Measurements from ENCODE around the gene FAHD1. TPM values are rescaled to one million over a fixed set of nuclear protein-coding genes. Genes with fewer than 3 reads are reported as not detected.
A peak's percentile ranks its signal among the peaks of the same experiment; 100 is the strongest.
"Not testable (repeated sequence)": the region's sequence is repeated elsewhere in the genome, so short reads cannot be mapped to it uniquely, and the experiment has no call there.

FAHD1 gene
- total RNA-seq, 1 donor from 2014 or later, result 84.5 TPM

GRCh38 chr16:1789643-1790045, 37.4 kb upstream of the FAHD1 start:
- DNase-seq (ENCODE audit: low read depth in 2 of 2), result no peak

GRCh38 chr16:1790261-1790610, 36.8 kb upstream of the FAHD1 start:
- no peak for DNase-seq (ENCODE audit: low read depth in 2 of 2)

GRCh38 chr16:1790611-1791255, 36.3 kb upstream of the FAHD1 start:
- no peak for DNase-seq (ENCODE audit: low read depth in 2 of 2)

DNA sequence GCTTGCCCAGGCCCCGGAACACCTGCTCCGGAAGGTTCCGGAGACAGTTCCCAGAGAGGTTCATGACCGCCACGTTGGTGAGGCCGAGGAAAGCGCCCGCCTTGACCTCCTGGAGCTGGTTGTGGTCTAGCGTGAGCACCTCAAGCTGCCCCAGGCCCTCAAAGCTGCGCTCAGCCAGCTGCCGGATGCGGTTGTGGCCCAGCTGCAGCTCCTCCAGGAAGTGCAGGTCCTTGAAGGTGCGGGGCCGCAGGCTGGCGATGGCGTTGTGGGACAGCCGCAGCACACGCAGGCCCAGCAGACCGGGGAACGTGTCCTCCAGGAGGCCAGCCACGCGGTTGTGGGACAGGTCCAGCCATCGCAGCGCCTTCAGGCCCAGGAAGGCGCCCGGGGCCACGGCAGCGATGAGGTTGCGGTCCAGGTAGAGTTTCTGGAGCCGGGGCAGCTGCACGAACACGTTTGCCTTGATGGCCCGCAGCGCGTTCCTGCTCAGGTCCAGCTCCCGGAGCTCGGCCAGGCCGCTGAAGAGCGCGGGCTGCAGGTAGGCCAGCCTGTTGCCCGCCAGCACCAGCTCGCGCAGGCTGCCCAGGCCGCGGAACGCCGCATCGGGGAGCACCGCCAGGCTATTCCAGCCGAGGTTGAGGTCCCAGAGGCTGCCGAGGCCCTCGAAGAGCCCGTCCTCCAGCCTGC, 35.6 kb upstream of the FAHD1 start:
- no peak for DNase-seq (ENCODE audit: low read depth in 2 of 2)

DNA sequence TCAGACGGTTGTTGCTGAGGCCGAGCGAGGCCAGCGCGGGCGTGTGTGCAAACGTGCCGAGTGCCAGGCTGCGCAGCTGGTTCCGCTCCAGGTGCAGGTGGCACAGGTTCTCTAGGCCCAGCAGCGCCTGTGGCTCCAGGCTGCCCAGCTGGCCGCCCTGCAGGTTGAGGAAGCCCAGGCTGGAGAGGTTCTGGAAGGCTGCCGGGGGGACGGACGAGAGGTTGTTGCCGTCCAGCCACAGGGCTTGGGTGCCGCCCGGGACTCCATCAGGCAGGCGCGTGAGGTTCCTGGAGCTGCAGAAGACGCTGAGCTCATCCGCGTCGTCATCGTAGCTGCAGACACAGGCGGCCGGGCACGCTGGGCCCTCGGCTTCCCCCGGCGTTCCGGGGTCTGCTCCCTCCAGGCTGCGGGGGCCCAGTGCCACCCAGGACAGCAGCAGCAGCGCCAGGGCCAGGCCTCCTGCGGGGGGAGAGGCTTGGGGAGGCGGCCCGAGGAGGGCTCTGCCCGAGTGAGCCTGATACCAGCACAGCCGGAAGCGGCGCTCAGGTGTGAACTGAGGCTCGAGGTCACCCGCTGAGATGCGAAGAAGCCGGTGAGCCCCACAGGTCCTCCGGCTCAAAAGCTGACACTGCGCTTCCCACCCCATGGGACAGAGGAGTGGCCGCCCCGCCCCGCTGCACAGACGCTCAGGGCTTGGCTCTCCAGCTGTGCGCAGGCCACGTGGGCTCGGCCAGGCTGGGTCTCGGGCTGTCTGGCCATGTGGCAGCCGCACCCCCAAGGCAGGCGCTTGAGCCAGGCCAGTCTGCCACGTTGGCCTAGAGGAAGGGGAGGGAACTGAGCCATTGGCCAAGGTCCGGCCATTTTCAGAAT, 34.8 kb upstream of the FAHD1 start:
- DNase-seq (ENCODE audit: low read depth in 2 of 2), result no peak

- DNase-seq (ENCODE audit: low read depth in 2 of 2), result no peak
Measured at GRCh38 chr16:1792836-1793577, 34.0 kb upstream of the FAHD1 start.

GRCh38 chr16:1793578-1794220, 33.3 kb upstream of the FAHD1 start, which contains the start of gene IGFALS:
IGFALS (minus strand) TSS chr16:1793705; CDS start chr16:1793652, 53 bp downstream.
- no peak for DNase-seq (ENCODE audit: low read depth in 2 of 2)

DNA sequence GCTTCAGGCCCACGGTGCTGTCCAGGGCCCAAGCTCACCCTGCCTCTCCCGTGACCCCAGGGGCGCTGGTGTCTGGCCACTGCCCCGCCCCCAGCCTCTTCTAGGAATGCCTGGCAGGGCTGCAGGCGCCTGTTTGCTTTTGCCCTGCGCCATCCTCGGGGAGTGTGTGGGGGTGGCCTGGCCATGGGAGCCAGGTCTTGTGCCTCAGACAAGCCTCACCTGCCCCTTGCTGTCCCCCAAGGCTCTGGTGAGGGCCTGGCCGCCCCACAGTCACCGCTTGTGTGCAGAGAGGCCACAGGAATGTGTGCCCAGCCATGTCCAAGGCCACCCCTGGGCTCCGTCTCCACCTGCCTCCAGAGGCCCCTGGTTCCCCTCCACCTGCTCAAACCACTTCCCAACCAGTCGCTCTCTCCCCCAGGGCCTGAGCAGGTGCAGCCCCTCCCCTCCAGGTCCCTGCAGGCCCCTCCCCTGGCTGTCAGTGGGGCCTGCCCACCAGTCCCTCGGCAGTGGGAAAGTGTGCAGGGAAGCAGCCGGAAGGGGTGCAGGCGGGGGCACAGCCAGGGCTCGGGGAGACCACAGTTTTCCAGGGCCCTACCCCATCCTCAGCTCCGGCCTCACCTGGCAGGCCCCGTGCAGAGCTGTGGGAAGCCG, 32.7 kb upstream of the FAHD1 start:
- DNase-seq (ENCODE audit: low read depth in 2 of 2), result no peak

DNA sequence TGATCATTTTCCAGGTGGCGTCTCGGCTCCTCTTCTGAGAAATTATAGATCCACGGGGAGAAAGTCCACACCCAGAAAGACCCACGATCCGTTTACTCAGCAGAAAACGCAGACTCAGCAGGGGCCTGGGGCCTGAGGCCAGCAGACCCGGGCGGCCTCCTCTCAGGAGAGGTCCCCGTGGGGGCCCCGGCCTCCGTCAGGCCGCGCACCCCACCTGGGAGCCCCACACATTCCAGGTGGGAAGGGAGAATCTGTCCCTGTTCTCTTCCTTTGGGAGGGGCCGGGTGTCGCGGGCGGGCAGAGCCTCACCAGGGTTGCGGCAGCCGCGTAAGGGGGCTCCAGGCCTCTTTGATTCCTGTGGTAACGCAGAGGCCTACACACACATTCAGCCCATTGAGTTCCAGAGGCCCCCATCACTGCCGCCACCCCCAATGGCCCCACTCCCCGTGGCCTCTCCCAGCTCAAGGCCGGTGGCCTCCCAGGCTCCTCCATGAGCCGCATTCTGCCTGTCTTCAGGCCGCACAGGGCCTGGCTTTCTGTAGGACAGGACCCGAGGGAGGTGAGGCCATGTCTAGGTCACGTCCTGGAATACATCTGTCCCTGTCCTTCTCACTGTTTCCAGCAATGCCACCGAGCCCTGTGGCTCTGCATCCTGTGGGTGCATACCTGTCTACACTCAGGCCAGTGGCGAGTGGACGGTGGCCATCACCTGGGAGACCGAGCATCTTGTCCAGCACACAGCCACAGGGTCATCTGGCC, 31.9 kb upstream of the FAHD1 start:
- no peak for DNase-seq (ENCODE audit: low read depth in 2 of 2)

- DNase-seq (ENCODE audit: low read depth in 2 of 2), result not testable (repeated sequence)
Measured at GRCh38 chr16:1799263-1799662, 27.7 kb upstream of the FAHD1 start.

GRCh38 chr16:1800701-1801100, 26.3 kb upstream of the FAHD1 start:
- DNase-seq (ENCODE audit: low read depth in 2 of 2), result no peak

GRCh38 chr16:1807626-1808025, 19.4 kb upstream of the FAHD1 start:
- no peak for DNase-seq (ENCODE audit: low read depth in 2 of 2)

DNA sequence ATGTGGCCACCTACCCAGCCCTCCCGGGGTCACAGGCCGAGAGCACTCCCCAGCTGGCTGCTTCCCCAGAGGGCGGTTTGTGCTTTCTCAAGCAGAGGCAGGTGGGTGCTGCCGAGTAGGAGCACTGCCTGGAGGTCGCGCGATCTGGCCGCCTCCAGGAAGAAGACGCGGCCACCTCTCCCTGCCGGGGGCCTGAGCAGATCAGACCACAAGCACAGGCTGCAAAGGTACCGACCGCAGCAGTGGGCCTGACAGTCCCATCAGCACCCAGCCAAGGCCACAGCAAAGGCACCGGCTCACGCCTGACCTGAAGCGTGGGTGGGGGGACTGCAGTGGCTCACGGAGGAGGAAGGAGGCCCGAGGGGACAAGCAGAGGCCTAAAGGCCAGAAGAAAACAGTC, 18.3 kb upstream of the FAHD1 start:
- no peak for DNase-seq (ENCODE audit: low read depth in 2 of 2)

GRCh38 chr16:1809281-1809801, 17.7 kb upstream of the FAHD1 start:
- no peak for DNase-seq (ENCODE audit: low read depth in 2 of 2)

DNA sequence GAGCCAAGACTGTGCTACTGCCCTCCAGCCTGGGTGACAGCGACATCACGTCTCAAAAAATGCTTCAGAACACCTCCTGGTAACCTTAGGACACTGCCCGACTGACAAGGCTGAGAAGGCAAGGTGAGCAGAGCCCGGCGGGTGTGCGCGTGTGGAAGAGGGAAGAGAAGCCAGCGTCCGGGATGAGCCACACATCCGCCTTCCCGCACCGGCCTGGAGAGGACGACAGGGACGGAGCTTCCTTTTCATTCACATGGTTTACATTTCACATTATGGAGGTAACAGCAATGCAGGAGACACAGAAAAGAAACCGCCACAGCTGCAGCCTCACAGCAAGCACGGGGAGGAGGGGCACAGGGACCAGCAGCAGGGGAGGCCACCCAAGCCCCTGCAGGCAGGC, 16.9 kb upstream of the FAHD1 start:
- no peak for DNase-seq (ENCODE audit: low read depth in 2 of 2)

GRCh38 chr16:1810536-1810935, 16.5 kb upstream of the FAHD1 start:
- no peak for DNase-seq (ENCODE audit: low read depth in 2 of 2)

GRCh38 chr16:1812732-1813163, 14.3 kb upstream of the FAHD1 start:
- DNase-seq (ENCODE audit: low read depth in 2 of 2), result peak; percentile 45 to 79

DNA sequence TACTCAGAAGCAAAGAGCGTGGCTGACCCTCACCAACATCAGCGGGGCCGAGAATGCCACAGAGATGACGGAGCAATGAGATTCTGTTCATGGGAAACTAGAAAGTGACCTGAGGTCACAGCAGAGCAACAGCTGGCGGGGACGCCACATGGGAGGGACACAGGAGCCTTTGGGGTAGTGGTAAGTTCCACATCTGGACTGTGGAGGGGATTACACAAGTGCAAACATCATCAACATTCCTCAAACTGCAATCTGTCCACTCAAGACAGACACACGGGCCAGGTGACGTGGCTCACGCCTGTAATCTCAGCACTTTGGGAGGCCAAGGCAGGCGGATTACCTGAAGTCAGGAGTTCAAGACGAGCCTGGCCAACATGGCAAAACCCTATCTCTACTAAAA, 11.5 kb upstream of the FAHD1 start:
- DNase-seq (ENCODE audit: low read depth in 2 of 2), result no peak

DNA sequence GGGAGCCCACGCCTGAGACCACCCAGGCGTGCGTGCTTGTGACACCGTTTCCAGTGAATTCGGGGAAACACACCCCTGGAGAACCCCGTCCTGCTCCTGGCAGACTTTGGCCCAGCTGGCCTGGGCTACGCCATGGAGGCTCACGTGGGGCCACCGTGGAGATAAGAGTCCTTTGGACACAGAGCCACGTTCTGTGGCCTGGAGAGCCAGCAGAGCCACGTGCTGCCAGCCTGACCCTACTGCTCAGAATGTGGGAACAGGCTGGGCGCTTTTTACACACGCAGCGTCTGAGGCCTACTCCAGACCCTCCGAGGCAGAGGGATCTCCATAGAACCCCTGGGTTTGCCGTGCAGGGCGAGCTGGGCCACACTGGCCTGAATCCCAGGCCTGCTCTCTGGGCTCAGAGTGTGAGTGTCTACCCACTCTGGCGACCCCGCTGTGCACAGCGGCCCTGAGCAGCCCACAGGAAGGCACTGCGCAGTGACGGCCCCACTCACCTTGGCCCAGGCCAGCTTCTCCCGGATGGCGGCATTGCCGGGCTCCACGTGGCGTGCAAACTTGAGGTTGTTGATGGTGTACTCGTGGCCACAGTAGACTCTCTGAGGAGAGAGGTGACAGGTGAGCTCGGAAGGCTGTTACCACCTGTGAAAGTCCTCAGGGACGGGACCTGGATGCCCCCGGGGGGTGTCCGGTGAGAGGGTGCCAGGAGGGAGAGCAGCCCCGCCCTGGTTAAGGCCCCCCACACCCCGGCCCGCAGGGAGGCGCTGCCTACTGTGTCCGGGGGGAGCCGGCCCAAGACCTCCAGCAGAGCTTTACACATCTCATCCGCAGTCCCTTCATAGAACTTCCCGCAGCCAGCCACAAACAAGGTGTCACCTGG, 10.4 kb upstream of the FAHD1 start:
- no peak for DNase-seq (ENCODE audit: low read depth in 2 of 2)
